ENCODE measurements around the gene ST8SIA4.

The ST8SIA4 gene

DNA sequence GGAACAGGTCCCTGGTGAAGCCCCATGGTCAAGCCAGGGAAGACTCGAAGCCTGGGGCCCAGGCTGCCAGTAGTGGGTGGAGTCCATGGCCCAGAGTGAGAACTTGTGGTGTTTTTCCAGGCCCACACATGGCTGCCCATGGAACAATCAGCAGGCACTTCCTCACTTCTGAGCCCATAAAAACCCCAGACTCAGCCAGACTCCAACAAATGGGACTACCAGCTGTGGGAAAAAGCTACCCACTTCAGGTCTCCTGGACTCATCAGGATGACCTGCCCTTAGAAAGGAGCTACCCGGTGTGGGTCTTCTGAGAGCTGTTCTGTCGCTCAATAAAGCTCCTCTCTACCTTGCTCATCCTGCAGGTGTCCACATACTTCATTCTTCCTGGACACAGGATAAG is 108.9 kb downstream of the ST8SIA4 start:
- no peaks in the 10 kb centered on the region for H3K79me2 ChIP-seq (ENCODE audit: insufficient read depth, low read length)
- no peak overlapping the region for H3K4me2 ChIP-seq (ENCODE audit: low read length)
- H3K4me3 ChIP-seq (ENCODE audit: low read depth, low read length, poor library complexity, severe bottlenecking) = no peak overlapping the region
- H3K27me3 ChIP-seq (ENCODE audit: insufficient read depth, low read length) = no peaks in the 10 kb centered on the region
- H3K9ac ChIP-seq (ENCODE audit: low read length) = no peak overlapping the region
- no peak overlapping the region for H3K27ac ChIP-seq (ENCODE audit: low read depth, low read length, poor library complexity, severe bottlenecking)
- H3K36me3 ChIP-seq (ENCODE audit: insufficient read depth, low read length) = no peaks in the 10 kb centered on the region
- no peak overlapping the region for H2AFZ ChIP-seq (ENCODE audit: low read length)
- TF ChIP-seq EZH2 (IDR thresholded peaks at IDR 0.05; ENCODE audit: borderline replicate concordance, low read length) = no peak
- TF ChIP-seq, protein P1, sequence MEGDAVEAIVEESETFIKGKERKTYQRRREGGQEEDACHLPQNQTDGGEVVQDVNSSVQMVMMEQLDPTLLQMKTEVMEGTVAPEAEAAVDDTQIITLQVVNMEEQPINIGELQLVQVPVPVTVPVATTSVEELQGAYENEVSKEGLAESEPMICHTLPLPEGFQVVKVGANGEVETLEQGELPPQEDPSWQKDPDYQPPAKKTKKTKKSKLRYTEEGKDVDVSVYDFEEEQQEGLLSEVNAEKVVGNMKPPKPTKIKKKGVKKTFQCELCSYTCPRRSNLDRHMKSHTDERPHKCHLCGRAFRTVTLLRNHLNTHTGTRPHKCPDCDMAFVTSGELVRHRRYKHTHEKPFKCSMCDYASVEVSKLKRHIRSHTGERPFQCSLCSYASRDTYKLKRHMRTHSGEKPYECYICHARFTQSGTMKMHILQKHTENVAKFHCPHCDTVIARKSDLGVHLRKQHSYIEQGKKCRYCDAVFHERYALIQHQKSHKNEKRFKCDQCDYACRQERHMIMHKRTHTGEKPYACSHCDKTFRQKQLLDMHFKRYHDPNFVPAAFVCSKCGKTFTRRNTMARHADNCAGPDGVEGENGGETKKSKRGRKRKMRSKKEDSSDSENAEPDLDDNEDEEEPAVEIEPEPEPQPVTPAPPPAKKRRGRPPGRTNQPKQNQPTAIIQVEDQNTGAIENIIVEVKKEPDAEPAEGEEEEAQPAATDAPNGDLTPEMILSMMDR (IDR thresholded peaks at IDR 0.05; ENCODE audit: low read length) = no peak
- no peaks in the 10 kb centered on the region for H4K20me1 ChIP-seq (ENCODE audit: insufficient read depth, low read length)
- H3K9me2 ChIP-seq (ENCODE audit: low read depth, low read length) = no peaks in the 10 kb centered on the region
- peaks cover 19% of the 10 kb centered on the region for H3K4me1 ChIP-seq (ENCODE audit: insufficient read depth, low read length, severe bottlenecking)
- H3K9me3 ChIP-seq (ENCODE audit: low read length) = no peaks in the 10 kb centered on the region
- H3F3A ChIP-seq (ENCODE audit: insufficient read depth, low read length) = no peaks in the 10 kb centered on the region

DNA sequence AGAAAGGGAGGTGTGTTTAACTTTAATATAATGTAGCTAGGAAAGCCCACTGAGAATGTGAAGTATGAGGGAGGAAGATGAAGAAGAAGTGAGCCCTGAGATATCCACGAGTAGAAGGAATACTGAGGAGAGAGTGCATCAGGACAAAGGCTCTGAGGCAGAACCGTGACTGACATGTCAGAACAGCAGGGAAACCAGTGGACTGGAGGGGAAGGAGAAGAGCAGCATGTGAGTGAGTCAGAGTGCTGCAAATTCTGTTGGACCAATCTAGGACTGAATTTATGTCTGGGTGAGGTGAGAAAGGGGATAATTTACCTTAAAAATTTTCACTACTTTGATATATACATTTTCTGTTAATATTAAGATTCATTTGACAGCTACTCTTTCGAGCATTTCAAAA is 110.3 kb downstream of the ST8SIA4 start:
- no peak overlapping the region for H3K9ac ChIP-seq (ENCODE audit: low read length)
- no peak overlapping the region for H3K4me2 ChIP-seq (ENCODE audit: low read length)
- no peaks in the 10 kb centered on the region for H3K9me3 ChIP-seq (ENCODE audit: low read length)
- H3K4me1 ChIP-seq (ENCODE audit: insufficient read depth, low read length, severe bottlenecking) = peaks cover 27% of the 10 kb centered on the region
- TF ChIP-seq, protein P1 (IDR thresholded peaks at IDR 0.05; ENCODE audit: low read length) = no peak
- no peak for TF ChIP-seq EZH2 (IDR thresholded peaks at IDR 0.05; ENCODE audit: borderline replicate concordance, low read length)
- H3K9me2 ChIP-seq (ENCODE audit: low read depth, low read length) = no peaks in the 10 kb centered on the region
- H2AFZ ChIP-seq (ENCODE audit: low read length) = no peak overlapping the region
- no peaks in the 10 kb centered on the region for H3K27me3 ChIP-seq (ENCODE audit: insufficient read depth, low read length)
- no peaks in the 10 kb centered on the region for H3K36me3 ChIP-seq (ENCODE audit: insufficient read depth, low read length)
- H3K27ac ChIP-seq (ENCODE audit: low read depth, low read length, poor library complexity, severe bottlenecking) = no peak overlapping the region
- no peaks in the 10 kb centered on the region for H4K20me1 ChIP-seq (ENCODE audit: insufficient read depth, low read length)
- no peaks in the 10 kb centered on the region for H3K79me2 ChIP-seq (ENCODE audit: insufficient read depth, low read length)
- no peaks in the 10 kb centered on the region for H3F3A ChIP-seq (ENCODE audit: insufficient read depth, low read length)
- no peak overlapping the region for H3K4me3 ChIP-seq (ENCODE audit: low read depth, low read length, poor library complexity, severe bottlenecking)

DNA sequence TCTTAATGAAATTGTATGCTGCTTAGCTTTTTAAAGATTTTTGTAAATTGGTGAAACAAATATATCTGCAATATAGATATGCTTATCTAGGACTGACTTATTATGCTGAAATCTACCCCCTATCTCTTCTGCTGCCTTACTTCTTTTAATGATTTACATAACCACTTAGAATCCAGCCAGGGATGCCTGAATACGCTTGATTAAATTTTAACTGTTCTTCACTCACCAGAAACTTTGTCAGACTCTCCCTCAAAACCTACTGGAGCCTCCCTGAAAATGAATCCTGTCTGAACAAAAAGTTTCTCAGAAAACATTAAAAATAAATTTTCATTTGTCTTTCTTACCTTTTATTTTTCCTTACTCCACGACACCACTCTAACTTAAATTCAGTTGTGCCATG is 111.7 kb downstream of the ST8SIA4 start:
- Histone ChIP-seq H3K4me3 (ENCODE audit: low read depth, low read length, poor library complexity, severe bottlenecking) (no peak overlapping the region), H2AFZ (ENCODE audit: low read length) (peak overlapping the region; percentile 67; the same call in 1 of the 2 replicates), H3K4me2 (ENCODE audit: low read length) (no peak overlapping the region), H3K4me1 (ENCODE audit: insufficient read depth, low read length, severe bottlenecking) (peaks cover 31% of the 10 kb centered on the region), H3K9me2 (ENCODE audit: low read depth, low read length) (no peaks in the 10 kb centered on the region), H3K27ac (ENCODE audit: low read depth, low read length, poor library complexity, severe bottlenecking) (no peak overlapping the region), H3K27me3 (ENCODE audit: insufficient read depth, low read length) (no peaks in the 10 kb centered on the region), H3K36me3 (ENCODE audit: insufficient read depth, low read length) (no peaks in the 10 kb centered on the region), H3K9me3 (ENCODE audit: low read length) (no peaks in the 10 kb centered on the region), H3K79me2 (ENCODE audit: insufficient read depth, low read length) (no peaks in the 10 kb centered on the region), H3K9ac (ENCODE audit: low read length) (no peak overlapping the region), H4K20me1 (ENCODE audit: insufficient read depth, low read length) (no peaks in the 10 kb centered on the region), H3F3A (ENCODE audit: insufficient read depth, low read length) (no peaks in the 10 kb centered on the region)
- TF ChIP-seq EZH2 (IDR thresholded peaks at IDR 0.05; ENCODE audit: borderline replicate concordance, low read length) = no peak
- TF ChIP-seq, protein P1 (IDR thresholded peaks at IDR 0.05; ENCODE audit: low read length) = no peak

Data from OCI-LY1 (cell line).